Panc1 (cell line): ENCODE measurements around the gene CCDC15. TPM values are rescaled to one million over a fixed set of nuclear protein-coding genes. Genes with fewer than 3 reads are reported as not detected.

Experiments used
- ATAC-seq: fragments of 200-7000 bp; cut with Tn5 transposase; 2 replicates; pipeline ENCODE4 v1.9.1; 2020; ENCODE audit warnings: mild to moderate bottlenecking, moderate library complexity
- Bru-seq: library from RNA; stranded (reverse); fragments of 400-500 nt; gene quantifications from one replicate; lab custom pipeline; 2021; lab: Mats Ljungman, UMichigan
- BruChase-seq, 2 experiments: library from RNA; stranded (reverse); fragments of 400-500 nt; gene quantifications; one replicate each; lab custom pipeline; 2021; lab: Mats Ljungman, UMichigan
- BruUV-seq: library from RNA; stranded (reverse); fragments of 400-500 nt; replicated peaks from 2 replicates; lab custom pipeline; 2021; lab: Mats Ljungman, UMichigan
- CTCF ChIA-PET: fragments of 300-600 bp; sonication (Branson Sonifier 250); formaldehyde crosslinking; loops from one replicate; lab custom pipeline; 2022; ENCODE audit warnings: antibody characterized with exemption; lab: Charles Lee
- POLR2A ChIA-PET: fragments of 300-600 bp; sonication (Branson Sonifier 250); formaldehyde crosslinking; loops from one replicate; lab custom pipeline; 2022; ENCODE audit warnings: antibody characterized with exemption; lab: Charles Lee
- DNase-seq: peaks from one replicate; pipeline ENCODE4 v3.0.0-alpha.2; 2010; ENCODE audit warnings: low read depth, low spot score
- H3K27ac ChIP-seq: 2 replicates; pipeline ENCODE4 v1.5.1; 2011; ENCODE audit warnings: mild to moderate bottlenecking, low read length, inconsistent platforms
- H3K27me3 ChIP-seq: fragments of 200-500 bp; sonication (Bioruptor generic); 2 replicates; pipeline ENCODE4 v1.6.0; 2014; ENCODE audit warnings: low read length, inconsistent platforms; ENCODE audit not compliant: control insufficient read depth, insufficient read depth
- H3K36me3 ChIP-seq: fragments of 200-500 bp; sonication (Bioruptor generic); 2 replicates; pipeline ENCODE4 v1.5.1; 2014; ENCODE audit warnings: inconsistent platforms, mild to moderate bottlenecking, low read length, moderate library complexity; ENCODE audit not compliant: control insufficient read depth, insufficient read depth
- H3K4me1 ChIP-seq: 2 replicates; pipeline ENCODE4 v1.5.1; 2011; ENCODE audit warnings: inconsistent platforms, mild to moderate bottlenecking, low read length, moderate library complexity; ENCODE audit not compliant: control insufficient read depth, insufficient read depth
- H3K4me3 ChIP-seq, 2 experiments: 2 replicates each; pipeline ENCODE4 v1.5.1; 2011 to 2012; ENCODE audit warnings: low read depth in 2 of 2, low read length in 2 of 2, mild to moderate bottlenecking in 2 of 2, inconsistent platforms in 1 of 2, moderate library complexity in 1 of 2
- H3K9me3 ChIP-seq: fragments of 200-500 bp; sonication (Bioruptor generic); 2 replicates; pipeline ENCODE4 v1.5.1; 2014; ENCODE audit warnings: low read depth, mild to moderate bottlenecking, inconsistent platforms, low read length, moderate library complexity; ENCODE audit not compliant: control insufficient read depth, insufficient read depth
- CTCF ChIP-seq: fragments of 450-650 bp; IDR thresholded peaks from 2 replicates; pipeline ENCODE4 v1.5.1; 2017; ENCODE audit warnings: mild to moderate bottlenecking
- POLR2AphosphoS5 ChIP-seq: IDR thresholded peaks from 2 replicates; pipeline ENCODE4 v1.6.1; 2012; ENCODE audit warnings: mild to moderate bottlenecking, low read depth, low read length, moderate library complexity
- REST ChIP-seq, 2 experiments: IDR thresholded peaks; 2 replicates each; pipeline ENCODE4 v1.6.1; 2011 to 2012; ENCODE audit warnings: low read depth in 2 of 2, control low read depth in 1 of 2, low read length in 1 of 2, mild to moderate bottlenecking in 1 of 2, moderate library complexity in 1 of 2; ENCODE audit not compliant: insufficient read depth in 1 of 2
- SIN3A ChIP-seq: IDR thresholded peaks from 2 replicates; pipeline ENCODE4 v1.6.1; 2012; ENCODE audit warnings: low read depth, mild to moderate bottlenecking, low read length, moderate library complexity, borderline replicate concordance; ENCODE audit not compliant: insufficient read depth
- TCF7L2 ChIP-seq: IDR thresholded peaks from 2 replicates; pipeline ENCODE4 v1.6.1; 2011; ENCODE audit warnings: mild to moderate bottlenecking, low read depth, low read length, inconsistent platforms
- in situ Hi-C: cut with HindIII; loops from 2 replicates; pipeline ENCODE4 v1.10.0; 2016; ENCODE audit warnings: low sequenced_read_pairs, low pct_unique_long_range_greater_than_20kb
- intact Hi-C: fragments of 100-400 bp; cut with micrococcal nuclease; formaldehyde crosslinking; loops from one replicate; pipeline ENCODE4 v1.10.0; 2022; ENCODE audit not compliant: unreplicated experiment
- long read RNA-seq: library from polyadenylated mRNA; unstranded; transcript quantifications from one replicate; pipeline ENCODE4 v2.0.0, GENCODE V29; 2021; ENCODE audit not compliant: unreplicated experiment
- polyA plus RNA-seq: library from polyadenylated mRNA; unstranded; fragments of >200 nt; gene quantifications from one replicate; pipeline ENCODE4 v1.2.1, GENCODE V29; 2012; ENCODE audit warnings: missing spikeins; ENCODE audit not compliant: insufficient read length
- total RNA-seq: library from RNA; stranded (reverse); gene quantifications from one replicate; pipeline ENCODE4 v1.2.1, GENCODE V29; 2021; ENCODE audit not compliant: unreplicated experiment

CCDC15 gene
- 2.8 TPM for total RNA-seq
- 0.53 TPM for polyA plus RNA-seq
- percentile 55 among the genes with signal in this experiment for Bru-seq, nascent RNA
- BruChase-seq, experiment 1, labeled RNA remaining after a 2-hour chase: percentile 60 among the genes with signal in this experiment
- BruChase-seq, experiment 2, labeled RNA remaining after a 6-hour chase: percentile 48 among the genes with signal in this experiment
- long read RNA-seq, partial matches to known transcripts: 3 of 7 reads
- long read RNA-seq, other reads (novel, unspliced or antisense): 4 of 7 reads

DNA sequence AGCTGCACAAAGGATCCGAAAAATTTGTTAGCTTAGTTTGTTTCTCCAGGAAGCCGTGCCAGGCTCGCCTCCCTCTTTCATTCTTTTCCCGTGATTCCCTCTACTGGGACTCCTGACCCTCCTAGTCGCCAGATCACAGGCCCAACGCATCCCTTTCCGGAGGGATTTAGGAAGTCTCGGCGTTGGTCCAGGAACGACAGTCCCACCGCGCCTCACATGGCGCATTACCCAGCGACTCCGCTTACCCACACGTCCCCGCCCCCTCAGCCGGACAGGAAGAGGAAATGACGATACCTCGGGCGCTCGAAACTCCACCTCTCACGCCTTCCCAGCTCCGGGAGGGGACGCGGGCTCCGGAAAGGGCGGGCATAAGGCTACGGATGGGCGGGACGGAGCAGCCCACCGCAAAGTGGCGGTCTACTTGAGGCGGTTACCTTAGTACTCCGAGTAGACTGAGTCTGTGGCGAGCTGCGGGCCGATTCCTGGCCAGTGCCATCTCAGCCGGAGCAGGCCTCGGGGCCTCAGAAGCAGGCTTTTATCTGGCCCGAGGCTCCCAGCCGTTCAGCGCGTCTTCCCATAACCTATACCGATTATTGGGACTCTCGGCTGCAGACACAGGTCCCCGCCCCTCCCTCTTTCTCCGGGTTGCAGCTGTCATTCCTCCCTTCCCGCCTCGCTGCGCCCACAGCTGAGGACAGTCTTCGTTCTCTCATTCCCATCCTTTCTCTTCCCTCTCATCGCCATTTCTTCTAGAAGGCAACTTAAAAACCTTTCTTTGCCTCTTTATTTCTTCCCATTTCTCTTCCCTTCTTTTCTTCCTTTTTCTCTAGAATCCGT is at the start of gene CCDC15:
TSS of gene CCDC15 (plus strand) at position 450 of the 837 bp plus-strand sequence. CDS start 531 bp downstream, outside the sequence.
- intact Hi-C loops (no loop called here), in situ Hi-C loops (no loop called here)
- no peaks in the 10 kb centered on the region; the same call in 1 of the 2 replicates for H3K36me3 ChIP-seq
- peak within 1 kb of the TSS; percentile 98 for H3K27ac ChIP-seq
- ChIA-PET CTCF (interaction anchor here (0.6 to 1.7 kb wide), 4 partner anchors 78 to 477 kb away, joined by 3 to 10 read pairs (median 8); no protein-coding TSS in a partner anchor), POLR2A (interaction anchor here (0.7 to 1.1 kb wide), 3 partner anchors 16 to 142 kb away, joined by 3 to 9 read pairs (median 3); no protein-coding TSS in a partner anchor)
- H3K9me3 ChIP-seq: no peaks in the 10 kb centered on the region
- H3K27me3 ChIP-seq: peaks cover 16% of the 10 kb centered on the region
- BruUV-seq: no TSS peak
- H3K4me1 ChIP-seq: peaks cover 5% of the 10 kb centered on the region; the same call in 1 of the 2 replicates
- ATAC-seq (peak; percentile 100), DNase-seq (peak; percentile 85)
- peak within 1 kb of the TSS; percentile 77 to 87 for H3K4me3 ChIP-seq
- TF ChIP-seq REST (IDR thresholded peaks at IDR 0.05; ENCODE audit: insufficient read depth in 1 of 2, low read depth in 2 of 2, low read length in 1 of 2): no peak
- TF ChIP-seq TCF7L2: 0 out of 2 replicates have a peak, but pooled peaks have one; percentile 54
- no peak for TF ChIP-seq CTCF
- peak; percentile 99 for TF ChIP-seq POLR2AphosphoS5
- TF ChIP-seq SIN3A: peak; percentile 99

GRCh38 chr11:124915541-124916369 is 38.2 kb upstream of the CCDC15 start:
- Histone ChIP-seq H3K4me1 (no peaks in the 10 kb centered on the region), H3K27me3 (no peaks in the 10 kb centered on the region; the same call in 1 of the 2 replicates), H3K4me3 (no peak overlapping the region), H3K36me3 (no peaks in the 10 kb centered on the region), H3K9me3 (no peaks in the 10 kb centered on the region), H3K27ac (no peak overlapping the region)
- ChIA-PET CTCF (no interaction called here), POLR2A (no interaction called here)
- in situ Hi-C loops: no loop called here
- ATAC-seq (no peak), DNase-seq (no peak)
- intact Hi-C loops: loop anchor here (10.0 kb wide), 1 partner anchor 119 kb away; no protein-coding TSS in a partner anchor
- BruUV-seq: no TSS peak
- TF ChIP-seq SIN3A (no peak), CTCF (no peak), TCF7L2 (no peak), POLR2AphosphoS5 (no peak), REST (IDR thresholded peaks at IDR 0.05; ENCODE audit: insufficient read depth in 1 of 2, low read depth in 2 of 2, low read length in 1 of 2) (no peak)
